Stromal cell of bone marrow (primary cell): ENCODE data around the gene CDK5.

Source experiments
- DNase-seq: peaks from one replicate; pipeline ENCODE4 v3.0.0-alpha.2; 2012; ENCODE audit warnings: low read depth

Gene CDK5

DNA sequence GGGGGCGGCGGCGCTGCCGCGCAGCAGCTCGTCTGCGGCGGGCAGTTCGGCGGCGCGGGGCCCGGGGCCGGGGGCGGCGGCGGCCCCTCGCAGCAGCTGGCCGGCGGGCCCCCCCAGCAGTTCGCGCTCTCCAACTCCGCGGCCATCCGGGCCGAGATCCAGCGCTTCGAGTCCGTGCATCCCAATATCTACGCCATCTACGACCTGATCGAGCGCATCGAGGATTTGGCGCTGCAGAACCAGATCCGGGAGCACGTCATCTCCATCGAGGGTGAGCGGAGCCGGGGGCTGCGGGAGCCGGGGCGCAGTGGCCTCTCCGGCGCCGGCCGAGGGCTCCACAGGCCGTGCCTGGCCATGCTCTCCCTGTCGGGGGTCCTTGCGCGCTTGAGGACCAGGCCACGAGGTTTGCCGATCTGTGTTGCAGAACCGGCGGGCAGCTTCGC lies 29.1 kb upstream of the CDK5 start:
- no peak for DNase-seq

DNA sequence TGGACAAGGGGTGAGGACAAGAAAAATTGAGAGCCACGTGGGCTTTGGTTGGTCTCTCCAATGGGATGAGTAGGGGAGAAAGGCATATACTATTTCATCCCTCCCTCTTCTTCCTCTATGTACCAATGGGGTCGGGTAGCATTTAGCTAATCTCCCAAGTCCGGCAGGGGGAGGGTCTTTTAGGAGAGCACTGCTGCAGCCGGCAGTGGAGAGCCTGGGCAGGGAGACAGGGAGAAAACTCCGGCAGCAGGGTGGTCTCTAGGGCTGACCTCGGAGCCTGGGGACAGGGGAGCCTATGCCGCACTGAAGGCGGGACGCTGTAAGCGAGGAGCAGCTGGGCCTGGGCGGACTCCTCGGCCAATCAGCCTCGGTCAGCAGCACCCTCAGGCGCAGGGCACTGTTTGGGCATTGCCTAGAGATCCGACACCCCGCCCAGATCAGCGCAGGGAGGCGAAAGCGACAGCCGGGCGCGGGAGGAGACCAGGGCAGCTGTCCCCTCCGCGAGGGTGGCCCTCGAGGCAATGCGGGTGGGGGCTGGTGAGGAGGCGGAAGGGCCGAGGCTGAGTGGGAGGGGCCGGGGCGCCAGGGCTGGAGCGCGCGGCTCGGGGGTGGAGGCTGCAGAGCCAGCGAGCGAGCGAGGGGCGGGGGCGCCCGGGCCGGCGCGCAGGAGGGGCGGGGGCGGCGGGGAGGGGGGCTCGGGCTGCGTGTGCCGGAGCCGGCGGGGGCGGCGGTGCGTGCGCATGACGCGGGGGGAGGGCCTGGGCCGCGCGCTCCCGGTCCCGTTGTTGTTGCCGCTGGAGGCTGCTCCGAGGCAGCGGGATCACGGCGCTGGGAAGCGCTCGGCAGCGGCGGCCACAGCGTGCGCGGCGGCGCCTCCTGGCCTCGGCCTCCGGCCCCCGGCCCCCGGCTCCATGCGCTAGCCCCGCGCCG lies 28.3 kb upstream of the CDK5 start, which contains the start of gene AGAP3:
Gene AGAP3 (plus strand): TSS at position 785 of the 930 bp plus-strand sequence. CDS start 267 bp downstream, outside the sequence.
- no peak for DNase-seq

DNA sequence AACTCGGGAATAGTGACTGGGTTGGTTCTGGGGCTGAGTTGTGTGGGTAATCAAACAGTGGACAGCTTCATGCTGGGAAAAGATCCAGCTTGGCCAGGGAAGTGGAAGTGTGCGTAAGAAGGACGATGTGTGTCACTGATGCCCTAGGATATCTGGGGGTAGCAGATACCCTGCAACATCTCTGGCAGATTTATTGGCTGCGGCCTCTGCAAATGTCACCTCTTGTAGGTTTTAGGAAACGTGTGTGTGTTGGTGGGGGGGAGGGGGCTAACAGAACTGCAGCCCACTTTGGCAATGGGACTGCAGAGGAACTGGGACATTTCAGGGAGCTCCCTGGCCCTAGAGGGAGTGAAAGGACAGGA lies 27.6 kb upstream of the CDK5 start:
- no peak for DNase-seq

DNA sequence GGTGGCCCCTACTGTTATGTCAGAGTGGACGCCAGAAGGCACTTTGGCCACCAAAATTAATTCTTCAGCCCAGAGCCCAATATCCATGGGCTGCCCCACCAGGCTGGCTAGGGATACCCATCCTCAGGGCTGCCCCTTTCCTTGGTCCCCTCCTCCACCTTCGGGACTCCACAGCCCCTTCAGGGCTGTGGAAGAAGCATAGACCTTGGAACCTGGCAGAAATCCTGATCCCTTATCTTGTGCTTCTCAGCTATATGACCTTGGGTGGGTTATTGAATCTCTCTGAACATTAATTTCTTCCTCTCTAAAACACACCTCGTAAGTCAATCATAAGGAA lies 26.1 kb upstream of the CDK5 start:
- DNase-seq = no peak

DNA sequence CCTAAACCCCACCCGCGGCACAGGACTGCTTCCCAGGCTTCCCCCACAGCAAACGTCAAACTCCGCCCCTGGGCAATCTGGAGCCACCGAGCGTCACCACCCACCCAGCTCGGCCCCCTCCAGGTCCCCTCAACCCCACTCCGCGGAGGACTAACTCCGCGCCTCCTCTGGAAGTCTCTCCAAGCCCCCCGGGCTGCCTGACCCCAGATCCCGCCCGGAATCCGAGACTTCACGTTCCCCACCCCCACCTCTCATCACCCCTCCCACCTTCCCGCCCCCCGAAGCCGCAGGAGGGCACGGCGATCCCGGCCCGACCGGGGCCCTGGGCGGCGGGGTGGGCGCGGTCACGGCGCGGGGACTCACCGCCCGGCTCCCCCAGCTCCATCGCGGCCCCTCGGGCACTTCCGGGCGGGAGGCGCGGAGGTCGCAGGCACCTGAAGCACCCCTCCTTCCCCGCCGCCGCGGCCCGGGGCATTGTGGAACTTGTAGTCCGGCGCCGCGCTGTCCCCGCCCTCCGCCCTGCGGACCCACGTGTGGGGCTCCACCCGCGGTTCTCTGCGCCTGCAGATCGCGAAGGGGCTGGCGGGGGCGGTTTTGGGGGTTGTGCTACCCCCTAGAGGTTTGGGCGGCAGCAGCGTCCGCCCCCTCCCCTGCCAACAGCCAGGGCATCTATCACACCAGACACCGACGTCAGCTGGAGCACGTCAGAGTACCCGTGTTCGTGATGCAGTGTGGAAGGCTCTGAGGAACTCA lies 25.6 kb upstream of the CDK5 start, which contains the start of gene TMUB1:
Gene TMUB1 (minus strand): TSS at position 423 of the 753 bp plus-strand sequence. CDS start 930 bp downstream, outside the sequence.
- DNase-seq = no peak

DNA sequence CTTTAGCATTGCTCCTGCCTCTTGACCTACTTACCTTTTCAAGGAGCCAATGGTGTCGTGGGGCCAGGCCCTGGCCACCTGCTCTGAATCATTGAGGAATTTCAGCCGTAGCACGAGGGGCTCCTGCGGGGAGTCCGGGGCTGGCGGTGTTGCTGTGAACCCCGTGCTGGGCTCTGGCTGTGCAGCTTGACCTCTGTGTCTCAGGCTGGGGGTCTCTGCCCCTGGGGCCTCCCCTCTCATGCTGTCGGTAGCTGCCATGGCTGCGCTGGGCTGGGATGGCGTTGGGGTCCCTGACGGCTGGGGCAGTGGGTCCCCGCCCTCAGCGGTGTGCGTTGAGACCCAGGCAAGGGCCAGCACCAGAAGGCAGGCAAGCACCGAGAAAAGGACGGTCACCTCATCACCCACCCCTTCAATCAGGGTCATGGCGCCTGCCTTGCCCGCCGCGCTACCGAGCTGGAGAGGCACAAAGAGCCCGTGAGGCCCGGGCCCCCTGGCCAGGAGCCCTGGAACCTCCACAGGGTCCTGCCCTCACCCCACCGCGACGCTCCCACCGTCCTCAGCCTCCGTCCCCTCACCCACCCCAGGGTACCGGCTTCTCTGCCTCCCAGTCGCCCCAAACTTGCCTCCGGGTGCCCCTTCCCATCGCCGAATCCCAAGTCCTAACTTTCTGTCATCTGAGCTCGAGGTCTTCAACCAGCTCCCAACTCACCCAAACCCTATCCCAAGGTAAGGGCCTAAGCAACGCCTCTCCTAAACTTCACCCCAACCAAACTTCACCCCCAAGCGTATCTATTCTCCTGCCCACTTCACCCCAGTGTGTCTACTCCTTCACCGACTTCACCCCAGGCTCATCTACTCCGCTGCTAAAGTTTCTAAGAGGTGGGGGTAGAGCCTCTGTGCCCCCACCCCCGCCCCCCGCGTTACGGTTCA lies 24.7 kb upstream of the CDK5 start:
- DNase-seq = no peak

DNA sequence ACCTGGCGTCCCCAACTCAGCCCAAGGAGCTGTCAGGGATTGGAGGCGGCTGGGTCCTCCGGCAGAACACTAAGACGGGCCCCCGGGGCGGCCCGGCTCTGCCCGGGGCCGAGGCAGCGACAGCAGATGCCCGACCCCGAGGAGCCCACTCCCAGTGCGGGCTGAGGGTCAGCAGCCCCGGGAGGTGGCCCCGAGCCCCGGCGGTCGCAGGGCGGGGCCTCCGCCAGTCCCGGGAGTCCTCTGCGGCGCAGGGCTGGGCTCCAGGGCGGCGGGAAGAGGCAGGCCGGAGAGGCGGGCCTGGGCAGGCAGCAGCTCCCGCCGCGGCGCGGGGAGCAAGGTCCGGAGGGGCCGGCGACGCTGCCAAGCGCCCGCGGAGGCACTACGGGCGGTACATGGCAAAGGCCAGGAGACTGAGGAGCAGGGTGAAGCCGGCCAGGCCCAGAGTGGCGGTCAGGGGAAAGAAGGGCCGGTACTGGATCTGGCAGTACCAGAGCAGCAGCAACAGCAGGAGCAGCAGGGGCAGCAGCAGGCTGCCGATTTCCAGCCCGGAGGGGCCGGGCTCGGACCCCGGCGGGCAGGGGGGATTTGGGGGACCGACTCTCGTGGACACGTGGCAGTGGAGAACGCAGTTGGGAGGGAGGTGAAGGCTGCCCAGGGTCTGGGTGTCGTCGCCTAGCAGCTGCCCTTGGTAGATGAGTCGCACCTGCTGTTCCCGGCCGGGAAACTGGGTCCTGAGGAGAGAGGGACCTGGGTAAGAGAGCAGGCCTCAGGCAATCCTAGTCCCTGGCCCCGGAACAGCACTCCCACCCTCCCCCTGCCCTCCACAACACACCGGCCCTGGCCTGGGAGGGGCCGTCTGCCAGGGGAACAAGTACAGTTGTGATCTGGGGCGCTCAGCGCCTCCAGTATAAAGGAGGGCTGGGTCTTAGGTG lies 23.7 kb upstream of the CDK5 start:
- DNase-seq = no peak

DNA sequence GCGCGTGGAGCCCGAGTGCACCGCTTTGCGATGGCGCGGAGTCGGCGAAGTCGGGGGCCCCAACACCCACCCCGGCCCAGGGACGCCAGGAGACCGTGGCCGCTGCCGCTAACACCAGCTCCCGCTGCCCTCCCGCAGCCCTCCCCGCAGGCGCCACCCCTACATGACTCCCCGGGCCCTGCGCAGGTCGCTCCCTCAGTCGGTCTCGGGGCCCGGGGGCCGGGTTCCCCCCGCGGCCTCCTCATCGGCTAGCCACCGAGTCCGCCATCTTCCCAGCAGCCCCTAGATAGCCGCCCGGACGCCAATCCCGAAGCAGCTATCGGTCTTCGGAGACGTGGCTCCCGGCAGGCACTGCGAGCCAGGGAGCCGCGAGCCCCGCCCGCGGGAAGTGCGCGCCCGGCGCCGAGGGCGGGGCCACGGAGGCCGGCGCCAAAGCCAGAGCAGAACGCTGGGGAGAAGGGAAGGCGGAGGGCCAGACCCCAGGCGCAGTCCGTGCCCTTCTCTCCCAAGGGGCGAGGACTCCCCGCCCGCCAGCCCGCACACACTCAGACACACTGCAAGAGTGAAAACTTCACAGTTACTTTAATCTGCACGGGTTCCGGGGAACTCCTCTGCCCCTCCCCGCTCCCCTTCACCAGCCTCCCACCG lies 22.9 kb upstream of the CDK5 start, which contains the start of gene FASTK:
Gene FASTK (minus strand): TSS at position 288 of the 648 bp plus-strand sequence. CDS start 43 bp downstream, at position 245.
- peak; percentile 89 for DNase-seq

DNA sequence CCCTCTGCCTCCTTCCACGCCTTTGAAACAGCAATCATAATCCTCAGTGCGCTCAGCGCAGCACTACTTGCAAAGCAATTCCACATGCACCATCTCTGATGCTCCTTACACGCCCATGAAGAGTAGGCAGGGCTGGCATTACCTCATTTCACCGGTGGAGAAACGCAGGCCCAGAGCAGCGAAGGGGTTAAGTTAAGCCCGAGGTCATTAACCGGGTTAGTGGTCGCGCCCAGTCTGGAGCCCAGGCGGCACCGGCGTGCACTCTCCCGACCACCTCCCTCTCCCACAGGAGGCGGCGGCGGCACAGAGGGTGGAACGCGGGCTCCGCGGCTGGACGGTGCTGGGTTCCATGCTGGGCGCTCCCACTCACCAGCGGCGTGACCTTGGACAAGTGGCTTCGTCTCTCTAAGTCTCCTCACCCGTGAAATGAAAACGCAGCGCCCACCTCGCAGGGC lies 22.4 kb upstream of the CDK5 start:
- no peak for DNase-seq

DNA sequence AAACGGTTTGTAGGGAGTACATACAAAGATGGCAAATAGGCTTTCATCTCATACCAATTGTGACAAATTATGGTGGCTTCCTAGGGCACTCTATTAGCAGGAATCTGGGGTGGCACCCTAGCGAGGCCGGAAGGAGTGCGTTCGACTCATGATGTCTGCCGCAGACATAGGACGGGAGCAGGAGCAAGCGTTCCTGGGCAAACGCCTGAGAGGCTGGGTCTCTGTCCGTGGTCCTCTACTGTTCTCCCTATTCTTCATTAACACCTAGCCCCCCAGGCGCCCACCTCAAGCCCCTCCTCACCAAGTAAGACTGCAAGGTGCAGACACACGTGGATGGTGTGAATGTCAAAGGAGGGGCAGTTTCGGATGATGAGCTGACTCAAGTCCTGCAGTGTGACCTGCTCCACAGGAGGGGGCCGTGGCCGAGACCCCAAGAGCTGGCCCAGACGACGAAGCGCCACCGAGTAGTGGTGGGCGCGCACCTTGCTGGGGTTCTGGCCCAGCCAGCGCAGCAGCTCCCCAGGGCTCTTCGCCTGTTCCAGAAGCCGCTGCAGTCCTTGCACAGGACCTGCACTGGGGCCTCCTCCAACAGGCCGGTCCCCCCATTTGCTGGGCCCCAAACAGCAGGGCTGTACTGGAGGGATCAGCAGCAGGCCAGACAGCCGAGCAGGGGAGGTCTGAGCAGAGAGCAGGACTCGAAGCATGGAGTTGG lies 21.7 kb upstream of the CDK5 start:
- DNase-seq = no peak

DNA sequence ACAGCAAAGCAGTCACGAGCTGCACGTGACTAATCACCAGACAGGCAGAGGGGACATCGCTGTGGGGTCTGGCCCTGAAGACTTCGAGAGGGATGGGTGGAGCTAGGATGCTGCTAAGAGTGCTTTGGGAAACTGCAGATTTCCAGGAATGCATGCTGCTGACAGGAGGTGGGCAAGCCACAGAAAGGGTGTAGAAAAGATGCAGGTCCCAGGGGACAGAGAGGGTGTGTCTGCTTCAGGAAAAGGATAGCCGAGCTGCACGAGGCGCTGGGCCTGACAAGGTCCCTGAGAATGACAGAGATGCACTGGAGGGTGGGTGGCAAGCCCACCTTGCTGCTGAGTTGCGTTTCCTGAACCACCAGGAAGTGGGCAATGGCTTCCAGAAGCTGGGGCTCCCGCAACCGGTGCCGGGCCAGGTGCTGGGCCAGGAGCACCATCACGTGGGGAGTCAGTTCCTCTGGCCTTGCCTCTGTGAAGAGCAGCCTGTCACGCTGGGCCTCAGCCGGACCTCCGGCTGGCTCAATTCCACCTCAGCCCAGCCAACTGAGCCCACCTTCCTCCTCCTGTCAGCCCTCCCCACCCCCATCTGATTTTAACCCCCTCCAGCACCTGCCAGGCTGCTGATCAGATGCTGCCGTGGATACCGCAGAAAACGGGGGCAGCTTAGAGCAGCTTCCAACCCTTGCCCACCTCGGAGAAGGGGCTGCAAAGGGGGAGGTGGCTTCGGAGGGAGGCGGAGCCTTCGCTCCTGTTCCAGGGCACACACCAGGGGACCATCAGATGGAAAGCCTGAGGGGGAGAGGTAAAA lies 20.7 kb upstream of the CDK5 start:
- DNase-seq = no peak

DNA sequence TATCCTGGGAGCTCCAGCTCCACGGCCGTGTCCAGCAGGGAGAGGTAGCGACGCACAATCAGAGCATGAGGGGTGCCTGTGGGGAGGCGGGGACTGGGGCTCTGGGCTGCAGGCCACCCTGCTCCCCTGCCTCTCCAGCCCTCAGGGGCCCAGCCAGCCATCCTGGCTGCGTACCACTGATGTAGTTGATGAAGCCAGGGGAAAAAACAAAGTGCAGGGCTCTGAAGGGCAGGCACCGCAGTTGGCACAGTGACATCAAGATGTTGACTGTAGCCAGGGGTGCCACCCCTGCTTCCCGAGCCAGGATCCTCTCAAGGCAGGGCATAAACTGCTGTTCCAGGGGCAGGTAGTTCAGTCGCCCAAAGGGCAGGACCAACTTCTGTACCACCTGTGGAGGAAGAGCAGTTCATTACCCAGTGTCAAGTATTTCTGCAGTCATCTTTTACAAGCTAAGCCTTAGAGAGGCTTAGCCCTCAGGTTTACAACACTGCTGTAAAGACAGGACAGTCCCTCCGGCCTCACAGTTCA lies 20.1 kb upstream of the CDK5 start:
- DNase-seq = no peak

DNA sequence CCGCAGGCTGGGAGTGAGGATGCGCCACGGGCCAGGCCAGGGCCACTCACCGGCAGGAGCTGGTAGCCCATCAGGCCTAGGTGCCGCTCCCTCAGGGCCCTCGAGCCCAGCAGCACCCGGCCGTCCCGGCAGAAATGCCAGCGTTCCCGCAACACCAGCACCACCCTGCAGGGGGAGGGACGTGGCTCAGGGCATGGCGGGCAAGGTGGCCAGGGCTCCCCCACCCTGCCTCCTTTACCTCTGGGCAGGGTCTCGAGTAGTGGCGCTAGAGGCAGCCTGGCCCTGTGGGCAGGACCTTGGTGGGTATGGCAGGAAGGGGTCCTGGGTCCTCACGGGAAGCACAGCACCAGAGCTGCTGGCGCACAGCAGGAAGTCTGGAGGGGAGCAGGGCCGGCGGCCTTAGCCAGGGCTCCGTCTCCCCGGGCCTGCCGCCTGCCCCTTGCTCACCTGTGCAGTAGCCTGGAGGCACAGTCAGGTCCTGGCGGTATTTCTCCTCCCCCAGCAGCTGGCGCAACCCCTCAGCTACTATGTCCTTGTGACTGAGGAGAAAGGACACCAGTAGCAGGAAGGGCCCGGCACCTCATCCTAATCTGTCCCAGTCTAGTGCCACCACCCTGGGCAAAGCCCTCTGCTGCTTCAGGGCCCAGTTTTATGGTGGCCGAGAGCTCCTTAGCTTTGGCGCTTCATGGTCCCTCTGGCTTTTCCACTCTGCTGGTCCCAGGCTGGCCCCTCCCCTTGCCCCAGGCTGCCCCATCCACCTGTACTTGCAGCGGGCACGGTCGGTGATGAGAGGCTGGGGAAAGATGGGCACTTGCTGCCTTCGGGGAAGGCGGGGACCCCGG lies 19.4 kb upstream of the CDK5 start:
- no peak for DNase-seq

DNA sequence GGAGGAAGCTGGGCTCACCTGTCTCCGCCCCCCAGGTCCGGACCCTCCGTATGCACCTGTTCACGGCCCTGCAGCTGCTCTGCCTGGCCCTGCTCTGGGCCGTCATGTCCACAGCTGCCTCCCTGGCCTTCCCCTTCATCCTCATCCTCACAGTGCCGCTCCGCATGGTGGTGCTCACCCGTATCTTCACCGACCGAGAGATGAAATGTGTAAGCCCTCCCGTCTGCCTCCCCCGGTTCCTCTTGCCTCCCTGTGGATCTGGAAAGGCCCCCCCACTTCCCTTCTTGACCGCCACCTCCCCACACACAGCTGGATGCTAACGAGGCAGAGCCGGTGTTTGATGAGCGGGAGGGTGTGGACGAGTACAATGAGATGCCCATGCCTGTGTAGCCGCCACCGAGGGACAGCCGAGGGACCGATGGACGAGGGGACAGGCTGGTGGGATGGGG lies 18.3 kb upstream of the CDK5 start:
- DNase-seq = no peak

DNA sequence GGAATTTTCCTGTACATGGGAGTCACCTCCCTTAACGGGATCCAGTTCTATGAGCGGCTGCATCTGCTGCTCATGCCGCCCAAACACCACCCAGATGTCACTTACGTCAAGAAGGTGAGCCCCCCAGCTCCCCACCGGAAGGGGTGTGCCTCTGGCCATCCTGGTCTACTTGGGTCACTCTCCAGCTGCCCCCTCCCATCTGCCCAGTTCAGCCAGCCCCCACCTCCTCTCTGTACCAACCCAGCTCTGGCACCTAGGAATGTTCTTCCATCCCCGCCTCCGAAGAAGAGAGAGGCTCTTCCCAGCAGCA lies 17.9 kb upstream of the CDK5 start:
- DNase-seq = no peak

DNA sequence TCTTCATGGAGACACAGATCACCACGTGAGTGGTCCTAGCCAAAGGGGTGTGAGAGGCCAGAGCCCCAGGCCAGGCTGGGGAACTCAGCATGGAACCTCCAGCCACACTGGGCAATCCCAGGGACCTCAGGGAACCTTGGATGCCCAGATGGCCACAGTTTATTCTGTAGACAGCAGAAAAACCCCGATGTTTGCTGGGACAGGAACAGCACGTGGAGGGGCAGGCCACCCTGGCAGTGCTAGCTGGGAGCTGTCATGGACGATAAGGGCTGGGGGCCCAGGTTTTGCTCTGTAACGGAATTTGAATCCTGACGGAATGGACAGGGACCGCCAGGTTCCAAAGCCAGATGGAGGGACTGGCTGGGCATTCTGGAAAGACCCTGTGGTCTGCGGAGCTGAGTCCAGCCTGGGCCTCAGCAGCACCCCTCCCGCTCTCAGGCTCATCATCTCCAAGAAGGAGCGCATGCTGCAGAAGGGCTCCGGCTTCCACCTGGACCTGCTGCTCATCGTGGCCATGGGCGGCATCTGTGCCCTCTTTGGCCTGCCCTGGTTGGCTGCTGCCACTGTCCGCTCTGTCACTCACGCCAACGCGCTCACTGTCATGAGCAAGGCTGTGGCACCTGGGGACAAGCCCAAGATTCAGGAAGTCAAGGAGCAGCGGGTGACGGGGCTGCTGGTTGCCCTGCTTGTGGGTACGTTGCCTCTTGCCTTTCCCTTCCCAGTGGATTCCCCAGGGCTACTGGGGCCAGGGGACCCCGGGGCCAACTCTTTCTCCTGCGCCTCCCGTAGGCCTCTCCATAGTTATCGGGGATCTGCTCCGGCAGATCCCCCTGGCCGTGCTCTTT lies 17.3 kb upstream of the CDK5 start:
- no peak for DNase-seq

DNA sequence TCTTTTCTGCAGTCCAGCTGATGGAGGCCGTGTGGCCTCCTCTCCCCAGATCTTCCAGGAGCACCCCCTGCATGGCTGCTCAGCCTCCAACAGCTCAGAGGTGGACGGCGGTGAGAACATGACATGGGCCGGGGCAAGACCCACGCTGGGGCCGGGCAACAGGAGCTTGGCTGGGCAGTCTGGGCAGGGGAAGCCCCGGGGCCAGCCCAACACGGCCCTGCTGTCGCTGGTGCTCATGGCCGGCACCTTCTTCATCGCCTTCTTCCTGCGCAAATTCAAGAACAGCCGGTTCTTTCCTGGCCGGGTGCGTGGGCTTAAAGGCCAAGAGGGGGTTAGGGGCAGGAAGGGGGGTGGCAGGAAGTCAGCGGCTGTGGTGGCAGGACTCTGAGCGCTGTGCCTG lies 16.3 kb upstream of the CDK5 start:
- no peak for DNase-seq
